ENCODE measurements around the gene OR10G3. TPM values are rescaled to one million over a fixed set of nuclear protein-coding genes. Genes with fewer than 3 reads are reported as not detected.

The OR10G3 gene
- total RNA-seq, 2 donors from 2014 or later: not detected

DNA sequence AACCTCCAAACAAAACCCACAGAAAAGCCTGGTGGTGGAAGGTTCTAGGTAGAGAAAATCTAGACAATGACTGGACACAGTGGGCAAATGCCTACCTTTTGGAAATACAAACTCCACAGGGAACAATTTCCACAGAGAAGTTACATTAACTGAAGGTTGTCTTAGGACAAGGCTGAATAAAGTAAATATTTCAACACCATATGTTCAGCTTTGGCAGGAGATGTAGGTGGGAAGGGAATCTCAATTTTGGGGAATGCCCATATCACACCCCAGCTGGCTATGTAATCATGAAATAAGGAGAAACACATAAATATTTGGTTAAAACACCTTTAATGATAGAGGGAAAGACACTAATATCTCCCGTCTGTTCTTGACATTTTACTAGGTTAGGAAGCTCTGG, 59.1 kb downstream of the OR10G3 start:
- Histone ChIP-seq H3K36me3 (no peaks in the 10 kb centered on the region), H3K9me3 (no peaks in the 10 kb centered on the region), H3K4me3 (no peak overlapping the region), H3K27ac (no peak overlapping the region), H3K27me3 (no peaks in the 10 kb centered on the region), H3K4me1 (peaks cover 0 to 7% of the 10 kb centered on the region in 2 donors)
- no peak for TF ChIP-seq CTCF (IDR thresholded peaks at IDR 0.05)
- DNase-seq (ENCODE audit: low spot score): no peak

GRCh38 chr14:21518725-21519124, 61.2 kb downstream of the OR10G3 start:
- H3K4me1 ChIP-seq: no peaks in the 10 kb centered on the region
- H3K9me3 ChIP-seq: no peaks in the 10 kb centered on the region
- H3K27me3 ChIP-seq: no peaks in the 10 kb centered on the region
- no peak overlapping the region for H3K4me3 ChIP-seq
- DNase-seq (ENCODE audit: low spot score): no peak
- no peak overlapping the region for H3K27ac ChIP-seq
- H3K36me3 ChIP-seq: no peaks in the 10 kb centered on the region
- TF ChIP-seq CTCF (IDR thresholded peaks at IDR 0.05): no peak

Other genes with a start within 250 kb of the OR10G3 start
- 10 to 100 TPM; 30.0 to 35.9 TPM for gene SUPT16H, start 196.1 kb downstream of the OR10G3 start, total RNA-seq
- gene CHD8, start 124.0 kb downstream of the OR10G3 start, total RNA-seq: 10 to 100 TPM; 31.9 to 39.1 TPM
- gene RAB2B, start 103.1 kb downstream of the OR10G3 start, total RNA-seq: 10 to 100 TPM; 11.8 to 22.2 TPM
- gene TOX4, start 102.9 kb downstream of the OR10G3 start, total RNA-seq: 10 to 100 TPM; 40.2 to 40.3 TPM
- 10 to 100 TPM; 25.1 to 27.4 TPM for gene METTL3, start 68.7 kb downstream of the OR10G3 start, total RNA-seq
- gene SALL2, start 53.7 kb downstream of the OR10G3 start, total RNA-seq: 10 to 100 TPM in 1 of 2 donors, 1 to 10 TPM in 1; 4.9 to 15.7 TPM
- gene OR10G2, start 54.9 kb upstream of the OR10G3 start, total RNA-seq: not detected
- not detected for gene OR4E2, start 73.8 kb upstream of the OR10G3 start, total RNA-seq
- not detected for gene OR4E1, start 93.7 kb upstream of the OR10G3 start, total RNA-seq